ENCODE measurements around the gene TUG1. TPM values are rescaled to one million over a fixed set of nuclear protein-coding genes. Genes with fewer than 3 reads are reported as not detected.

TUG1 gene
- total and polyA plus RNA-seq, 10 of the 15 experiments (the other 5 are each of a cell fraction or from before 2014, with no cell fraction given) = 19.3 to 116 (median 54.9) TPM

- ATAC-seq = no peak
- Histone ChIP-seq H2AFZ (ENCODE audit: control insufficient read depth, low read depth, low read length) (no peak overlapping the region), H3K9ac (ENCODE audit: control insufficient read depth, insufficient read depth, low read length) (no peak overlapping the region), H3K4me3 (no peak overlapping the region), H3K4me2 (ENCODE audit: control insufficient read depth, insufficient read depth) (no peak overlapping the region), H4K20me1 (ENCODE audit: control insufficient read depth, insufficient read depth) (no peaks in the 10 kb centered on the region), H3K79me2 (ENCODE audit: control insufficient read depth, insufficient read depth, low read length) (no peaks in the 10 kb centered on the region), H3K36me3 (ENCODE audit: control insufficient read depth in 2 of 2, insufficient read depth in 2 of 2, low read length in 1 of 2) (peaks cover 25 to 40% of the 10 kb centered on the region in 2 experiments), H3K27ac (ENCODE audit: control insufficient read depth, insufficient read depth) (no peak overlapping the region), H3K27me3 (replicated peaks in 1 of 2; ENCODE audit: control insufficient read depth in 2 of 2, insufficient read depth in 2 of 2, low read length in 1 of 2) (no peaks in the 10 kb centered on the region), H3K4me1 (ENCODE audit: control insufficient read depth, insufficient read depth, low read length) (no peaks in the 10 kb centered on the region), H3K9me3 (replicated peaks; ENCODE audit: control insufficient read depth, insufficient read depth, low read length) (no peaks in the 10 kb centered on the region)
- POLR2A ChIA-PET = interaction anchor here (0.6 to 1.1 kb wide), 2 partner anchors 161 to 603 kb away, joined by 3 read pairs; no protein-coding TSS in a partner anchor
- RAD21 ChIA-PET (ENCODE audit: unreplicated experiment) = interaction anchor here (1.0 kb wide), 1 partner anchor 154 kb away, joined by 3 read pairs; no protein-coding TSS in a partner anchor
- SMC1A ChIA-PET (ENCODE audit: uncharacterized antibody, unreplicated experiment) = no interaction called here
- in situ Hi-C loops (cut with MboI) = no loop called here
- 93% methylated on average over 4 of the region's 4 CpGs for WGBS (ENCODE audit: insufficient coverage, insufficient replicate concordance, low lambda C conversion rate, missing lambda C conversion rate)
- DNase-seq (ENCODE audit: low read depth, low spot score) = no peak
- CTCF ChIA-PET = interaction anchor here (1.6 kb wide), 1 partner anchor 12 kb away, joined by 5 read pairs; no protein-coding TSS in a partner anchor
- TF ChIP-seq, protein P1, sequence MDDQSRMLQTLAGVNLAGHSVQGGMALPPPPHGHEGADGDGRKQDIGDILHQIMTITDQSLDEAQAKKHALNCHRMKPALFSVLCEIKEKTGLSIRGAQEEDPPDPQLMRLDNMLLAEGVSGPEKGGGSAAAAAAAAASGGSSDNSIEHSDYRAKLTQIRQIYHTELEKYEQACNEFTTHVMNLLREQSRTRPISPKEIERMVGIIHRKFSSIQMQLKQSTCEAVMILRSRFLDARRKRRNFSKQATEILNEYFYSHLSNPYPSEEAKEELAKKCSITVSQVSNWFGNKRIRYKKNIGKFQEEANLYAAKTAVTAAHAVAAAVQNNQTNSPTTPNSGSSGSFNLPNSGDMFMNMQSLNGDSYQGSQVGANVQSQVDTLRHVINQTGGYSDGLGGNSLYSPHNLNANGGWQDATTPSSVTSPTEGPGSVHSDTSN (IDR thresholded peaks at IDR 0.05; ENCODE audit: insufficient replicate concordance, low read depth, low read length) = no peak
- TF ChIP-seq POLR2AphosphoS5 (IDR thresholded peaks at IDR 0.05; ENCODE audit: low read length) (no peak), HSF1 (IDR thresholded peaks at IDR 0.05; ENCODE audit: low read depth, low read length) (no peak), SMAD5 (IDR thresholded peaks at IDR 0.05; ENCODE audit: low read depth) (no peak), RELA (IDR thresholded peaks at IDR 0.05; ENCODE audit: borderline replicate concordance, partially characterized antibody) (no peak), E4F1 (IDR thresholded peaks at IDR 0.05; ENCODE audit: borderline replicate concordance, partially characterized antibody) (no peak), CHD2 (IDR thresholded peaks at IDR 0.05; ENCODE audit: borderline replicate concordance, low read depth, low read length) (no peak), ATF2 (IDR thresholded peaks at IDR 0.05; ENCODE audit: low read length) (no peak)
- TF ChIP-seq, protein P2, sequence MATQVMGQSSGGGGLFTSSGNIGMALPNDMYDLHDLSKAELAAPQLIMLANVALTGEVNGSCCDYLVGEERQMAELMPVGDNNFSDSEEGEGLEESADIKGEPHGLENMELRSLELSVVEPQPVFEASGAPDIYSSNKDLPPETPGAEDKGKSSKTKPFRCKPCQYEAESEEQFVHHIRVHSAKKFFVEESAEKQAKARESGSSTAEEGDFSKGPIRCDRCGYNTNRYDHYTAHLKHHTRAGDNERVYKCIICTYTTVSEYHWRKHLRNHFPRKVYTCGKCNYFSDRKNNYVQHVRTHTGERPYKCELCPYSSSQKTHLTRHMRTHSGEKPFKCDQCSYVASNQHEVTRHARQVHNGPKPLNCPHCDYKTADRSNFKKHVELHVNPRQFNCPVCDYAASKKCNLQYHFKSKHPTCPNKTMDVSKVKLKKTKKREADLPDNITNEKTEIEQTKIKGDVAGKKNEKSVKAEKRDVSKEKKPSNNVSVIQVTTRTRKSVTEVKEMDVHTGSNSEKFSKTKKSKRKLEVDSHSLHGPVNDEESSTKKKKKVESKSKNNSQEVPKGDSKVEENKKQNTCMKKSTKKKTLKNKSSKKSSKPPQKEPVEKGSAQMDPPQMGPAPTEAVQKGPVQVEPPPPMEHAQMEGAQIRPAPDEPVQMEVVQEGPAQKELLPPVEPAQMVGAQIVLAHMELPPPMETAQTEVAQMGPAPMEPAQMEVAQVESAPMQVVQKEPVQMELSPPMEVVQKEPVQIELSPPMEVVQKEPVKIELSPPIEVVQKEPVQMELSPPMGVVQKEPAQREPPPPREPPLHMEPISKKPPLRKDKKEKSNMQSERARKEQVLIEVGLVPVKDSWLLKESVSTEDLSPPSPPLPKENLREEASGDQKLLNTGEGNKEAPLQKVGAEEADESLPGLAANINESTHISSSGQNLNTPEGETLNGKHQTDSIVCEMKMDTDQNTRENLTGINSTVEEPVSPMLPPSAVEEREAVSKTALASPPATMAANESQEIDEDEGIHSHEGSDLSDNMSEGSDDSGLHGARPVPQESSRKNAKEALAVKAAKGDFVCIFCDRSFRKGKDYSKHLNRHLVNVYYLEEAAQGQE (IDR thresholded peaks at IDR 0.05; ENCODE audit: low read depth, low read length) = no peak
- intact Hi-C loops (cut with micrococcal nuclease; ENCODE audit: unreplicated experiment) = no loop called here
- no TSS peak for BruUV-seq (replicated peaks)
- FAIRE-seq = no peak
These were observed 37.3 kb upstream of the TUG1 start for GRCh38 chr22:30931541-30932300.
